DOHH2 (cell line): Measurements from ENCODE around the gene FOXC2.

Experiments
- H3F3A ChIP-seq: fragments of 200-600 bp; sonication (generic), shearing (Covaris generic); 2 replicates; pipeline ENCODE4 v1.6.0; 2016; ENCODE audit warnings: antibody characterized with exemption, mild to moderate bottlenecking; ENCODE audit not compliant: control insufficient read depth, insufficient read depth
- H3K27ac ChIP-seq: fragments of 200-600 bp; sonication (generic); 2 replicates; pipeline ENCODE4 v1.5.1; 2014; ENCODE audit warnings: low read depth, mild to moderate bottlenecking, low read length, moderate library complexity
- H3K27me3 ChIP-seq: fragments of 200-600 bp; sonication (generic); 2 replicates; pipeline ENCODE4 v1.6.1; 2014; ENCODE audit warnings: mild to moderate bottlenecking, low read length, mixed read lengths; ENCODE audit not compliant: control insufficient read depth
- H3K36me3 ChIP-seq: fragments of 200-600 bp; sonication (generic); 2 replicates; pipeline ENCODE4 v1.6.1; 2014; ENCODE audit warnings: mild to moderate bottlenecking, low read length, moderate library complexity, mixed read lengths; ENCODE audit not compliant: control insufficient read depth
- H3K4me1 ChIP-seq: fragments of 200-600 bp; sonication (generic); 2 replicates; pipeline ENCODE4 v1.6.1; 2014; ENCODE audit warnings: mild to moderate bottlenecking, low read length, mixed read lengths; ENCODE audit not compliant: control insufficient read depth
- H3K4me2 ChIP-seq: fragments of 200-600 bp; sonication (generic); 2 replicates; pipeline ENCODE4 v1.6.0; 2014; ENCODE audit warnings: mild to moderate bottlenecking, low read length, moderate library complexity
- H3K4me3 ChIP-seq: fragments of 200-600 bp; sonication (generic); 2 replicates; pipeline ENCODE4 v1.5.1; 2014; ENCODE audit warnings: mild to moderate bottlenecking, low read length, mixed read lengths
- H3K79me2 ChIP-seq: fragments of 200-600 bp; sonication (generic); 2 replicates; pipeline ENCODE4 v1.6.1; 2014; ENCODE audit warnings: mild to moderate bottlenecking, low read length, mixed read lengths; ENCODE audit not compliant: control insufficient read depth
- H3K9me2 ChIP-seq: fragments of 200-600 bp; sonication (generic); replicated peaks from 2 replicates; pipeline ENCODE4 v1.6.1; 2014; ENCODE audit warnings: mild to moderate bottlenecking, low read length, mixed read lengths; ENCODE audit not compliant: control insufficient read depth
- H3K9me3 ChIP-seq: fragments of 200-600 bp; sonication (generic); 2 replicates; pipeline ENCODE4 v1.6.1; 2014; ENCODE audit warnings: antibody characterized with exemption, low read length, mixed read lengths; ENCODE audit not compliant: control insufficient read depth, insufficient read depth
- H4K20me1 ChIP-seq: fragments of 200-600 bp; sonication (generic); 2 replicates; pipeline ENCODE4 v1.6.0; 2014; ENCODE audit warnings: low read depth, mild to moderate bottlenecking, antibody characterized with exemption, low read length, moderate library complexity; ENCODE audit not compliant: control insufficient read depth, insufficient read depth
- EZH2phosphoT487 ChIP-seq: fragments of 200-600 bp; sonication (generic); IDR thresholded peaks from 2 replicates; pipeline ENCODE4 v1.6.1; 2017; ENCODE audit warnings: borderline replicate concordance, mild to moderate bottlenecking, antibody characterized with exemption, low read length, moderate library complexity, mixed read lengths
- TF ChIP-seq, protein P1 (sequence below): fragments of 200-600 bp; sonication (generic); IDR thresholded peaks from one replicate; pipeline ENCODE4 v1.5.1; 2014; ENCODE audit warnings: antibody characterized with exemption, mild to moderate bottlenecking, low read depth, low read length; ENCODE audit not compliant: poor library complexity, severe bottlenecking

The FOXC2 gene

DNA sequence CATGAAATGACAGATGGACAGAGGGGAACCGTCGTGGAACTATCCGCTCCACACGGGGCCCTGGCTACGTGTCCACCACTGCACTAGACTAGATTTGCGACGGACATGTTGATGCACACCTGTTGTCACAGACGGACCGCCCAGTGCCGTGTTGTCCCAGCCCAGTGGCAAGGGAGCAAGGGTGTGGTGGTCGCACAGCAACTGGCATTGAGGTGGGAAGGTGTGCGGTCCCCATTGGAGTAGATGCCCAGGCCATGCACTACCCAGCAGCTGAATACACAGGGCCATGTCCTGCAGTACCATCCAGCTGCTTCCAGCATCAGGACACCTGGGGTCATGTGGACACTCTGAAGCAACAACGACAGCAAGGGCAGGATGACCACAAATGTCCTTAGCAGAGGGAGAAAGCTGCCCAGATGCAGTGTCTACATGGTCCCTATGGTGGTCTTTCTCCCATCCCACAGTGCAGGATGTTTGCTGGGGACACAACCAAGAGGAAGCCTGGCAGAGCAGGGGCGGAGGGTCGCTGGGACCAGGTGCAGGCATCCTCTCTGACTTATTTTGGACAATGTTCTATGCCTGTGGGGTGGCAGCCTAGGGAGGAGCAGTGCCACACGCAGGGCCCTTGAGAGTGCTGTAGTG, 47.5 kb upstream of the FOXC2 start:
- H3K4me2 ChIP-seq = no peak overlapping the region
- H3K27me3 ChIP-seq = no peaks in the 10 kb centered on the region
- H3K9me3 ChIP-seq = no peaks in the 10 kb centered on the region
- no peaks in the 10 kb centered on the region for H4K20me1 ChIP-seq
- no peak overlapping the region for H3K4me3 ChIP-seq
- no peaks in the 10 kb centered on the region for H3K79me2 ChIP-seq
- no peak overlapping the region for H3K27ac ChIP-seq
- TF ChIP-seq, protein P1, sequence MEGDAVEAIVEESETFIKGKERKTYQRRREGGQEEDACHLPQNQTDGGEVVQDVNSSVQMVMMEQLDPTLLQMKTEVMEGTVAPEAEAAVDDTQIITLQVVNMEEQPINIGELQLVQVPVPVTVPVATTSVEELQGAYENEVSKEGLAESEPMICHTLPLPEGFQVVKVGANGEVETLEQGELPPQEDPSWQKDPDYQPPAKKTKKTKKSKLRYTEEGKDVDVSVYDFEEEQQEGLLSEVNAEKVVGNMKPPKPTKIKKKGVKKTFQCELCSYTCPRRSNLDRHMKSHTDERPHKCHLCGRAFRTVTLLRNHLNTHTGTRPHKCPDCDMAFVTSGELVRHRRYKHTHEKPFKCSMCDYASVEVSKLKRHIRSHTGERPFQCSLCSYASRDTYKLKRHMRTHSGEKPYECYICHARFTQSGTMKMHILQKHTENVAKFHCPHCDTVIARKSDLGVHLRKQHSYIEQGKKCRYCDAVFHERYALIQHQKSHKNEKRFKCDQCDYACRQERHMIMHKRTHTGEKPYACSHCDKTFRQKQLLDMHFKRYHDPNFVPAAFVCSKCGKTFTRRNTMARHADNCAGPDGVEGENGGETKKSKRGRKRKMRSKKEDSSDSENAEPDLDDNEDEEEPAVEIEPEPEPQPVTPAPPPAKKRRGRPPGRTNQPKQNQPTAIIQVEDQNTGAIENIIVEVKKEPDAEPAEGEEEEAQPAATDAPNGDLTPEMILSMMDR = no peak
- no peak for TF ChIP-seq EZH2phosphoT487
- H3K4me1 ChIP-seq = peaks cover 4% of the 10 kb centered on the region; the same call in 1 of the 2 replicates
- no peaks in the 10 kb centered on the region for H3F3A ChIP-seq
- no peaks in the 10 kb centered on the region for H3K9me2 ChIP-seq
- no peaks in the 10 kb centered on the region for H3K36me3 ChIP-seq

DNA sequence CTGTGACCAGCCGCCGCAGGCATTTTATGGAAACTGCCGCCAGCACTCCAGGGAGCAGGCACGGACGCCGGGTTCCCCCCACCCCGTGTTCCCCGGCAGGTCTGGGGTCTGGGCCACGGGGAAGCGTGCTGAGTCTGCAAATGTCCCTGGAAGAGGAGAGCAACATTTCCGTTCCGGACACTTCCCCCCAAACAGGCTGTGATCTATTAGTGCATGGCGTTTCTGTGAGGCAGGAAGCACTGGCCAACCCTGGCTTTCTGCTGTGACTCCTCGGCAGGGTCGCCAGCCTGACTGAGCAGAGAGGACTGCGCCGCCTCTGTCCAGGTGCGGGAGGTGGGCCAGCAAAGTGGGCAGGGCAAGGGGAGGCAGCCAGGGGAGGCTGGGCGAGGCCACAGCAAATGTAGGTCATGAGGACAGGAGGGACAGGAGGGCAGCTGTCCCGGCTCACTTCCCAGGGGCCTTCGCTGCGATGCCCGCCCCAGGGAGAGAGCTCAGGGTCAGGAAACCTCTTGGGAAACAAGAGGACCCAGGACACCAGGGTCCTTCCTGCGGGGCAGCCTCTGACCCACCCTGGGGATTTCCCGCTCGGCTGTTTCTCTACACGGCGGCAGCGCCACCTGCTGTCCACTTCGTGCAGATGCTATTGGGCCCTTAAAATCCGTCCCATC, 46.8 kb upstream of the FOXC2 start:
- H3K9me3 ChIP-seq = no peaks in the 10 kb centered on the region
- H3F3A ChIP-seq = no peaks in the 10 kb centered on the region
- H3K27ac ChIP-seq = no peak overlapping the region
- H3K36me3 ChIP-seq = no peaks in the 10 kb centered on the region
- no peak for TF ChIP-seq EZH2phosphoT487
- TF ChIP-seq, protein P1 = peak; percentile 89
- H4K20me1 ChIP-seq = no peaks in the 10 kb centered on the region
- peaks cover 4% of the 10 kb centered on the region; the same call in 1 of the 2 replicates for H3K4me1 ChIP-seq
- no peak overlapping the region for H3K4me2 ChIP-seq
- no peaks in the 10 kb centered on the region for H3K27me3 ChIP-seq
- no peaks in the 10 kb centered on the region for H3K9me2 ChIP-seq
- H3K4me3 ChIP-seq = no peak overlapping the region
- no peaks in the 10 kb centered on the region for H3K79me2 ChIP-seq

DNA sequence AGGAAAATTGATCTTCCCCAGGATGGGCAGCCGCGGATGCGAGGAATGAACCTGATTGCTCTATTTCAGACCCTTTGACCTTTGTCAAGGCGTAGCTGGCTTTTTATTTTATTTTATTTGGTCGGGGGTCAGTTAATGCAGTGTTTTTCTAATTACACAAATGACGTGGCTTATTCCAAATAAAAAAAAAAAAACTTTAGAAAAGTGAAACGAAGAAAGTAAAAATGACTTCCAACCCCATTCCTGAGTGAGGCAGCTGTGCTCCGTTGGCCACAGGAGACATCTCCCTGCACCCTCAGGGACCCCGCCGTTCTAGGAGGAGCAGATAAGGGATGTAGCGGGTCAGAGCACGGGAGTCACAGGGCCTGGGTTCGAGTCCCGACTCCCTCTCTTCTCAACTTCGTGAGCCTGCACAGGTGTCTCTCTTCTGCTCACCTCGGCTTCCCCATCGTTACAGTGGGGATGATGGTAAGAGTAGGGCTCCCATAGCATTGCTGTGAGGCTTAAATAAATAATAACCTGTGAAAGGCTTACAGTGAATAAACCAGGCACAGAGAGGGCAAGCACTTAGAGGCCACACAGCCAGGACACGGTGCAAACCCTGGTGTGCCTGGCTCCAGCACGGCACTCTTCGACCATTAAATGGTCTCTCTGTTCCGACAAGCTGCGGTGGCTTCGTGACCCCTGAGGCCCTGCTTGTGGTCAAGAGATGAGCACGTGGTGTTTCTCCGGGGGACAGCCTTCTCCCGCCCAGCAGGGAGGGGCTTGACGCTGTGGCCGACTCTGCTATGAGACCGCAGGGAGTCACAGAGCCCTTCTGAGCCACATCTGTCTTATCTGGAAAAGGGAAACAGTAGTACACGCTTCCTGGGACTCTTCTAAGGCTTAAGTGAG, 46.1 kb upstream of the FOXC2 start:
- no peak overlapping the region for H3K4me2 ChIP-seq
- no peak overlapping the region for H3K4me3 ChIP-seq
- no peaks in the 10 kb centered on the region for H4K20me1 ChIP-seq
- H3K79me2 ChIP-seq = no peaks in the 10 kb centered on the region
- no peak overlapping the region for H3K27ac ChIP-seq
- H3K4me1 ChIP-seq = peaks cover 4% of the 10 kb centered on the region; the same call in 1 of the 2 replicates
- H3K9me2 ChIP-seq = no peaks in the 10 kb centered on the region
- H3K36me3 ChIP-seq = no peaks in the 10 kb centered on the region
- no peaks in the 10 kb centered on the region for H3F3A ChIP-seq
- H3K27me3 ChIP-seq = no peaks in the 10 kb centered on the region
- H3K9me3 ChIP-seq = no peaks in the 10 kb centered on the region
- TF ChIP-seq EZH2phosphoT487 = no peak
- TF ChIP-seq, protein P1 = no peak
